HG02588 (cell line): ENCODE data around the gene MOXD1.
"Not testable (repeated sequence)": the region's sequence is repeated elsewhere in the genome, so short reads cannot be mapped to it uniquely, and the experiment has no call there.

Experiments
- ATAC-seq: cut with Tn5 transposase; IDR thresholded peaks from one replicate; pipeline ENCODE4 v1.9.1; 2021; ENCODE audit warnings: mild to moderate bottlenecking, moderate library complexity; ENCODE audit not compliant: unreplicated experiment

Gene MOXD1

DNA sequence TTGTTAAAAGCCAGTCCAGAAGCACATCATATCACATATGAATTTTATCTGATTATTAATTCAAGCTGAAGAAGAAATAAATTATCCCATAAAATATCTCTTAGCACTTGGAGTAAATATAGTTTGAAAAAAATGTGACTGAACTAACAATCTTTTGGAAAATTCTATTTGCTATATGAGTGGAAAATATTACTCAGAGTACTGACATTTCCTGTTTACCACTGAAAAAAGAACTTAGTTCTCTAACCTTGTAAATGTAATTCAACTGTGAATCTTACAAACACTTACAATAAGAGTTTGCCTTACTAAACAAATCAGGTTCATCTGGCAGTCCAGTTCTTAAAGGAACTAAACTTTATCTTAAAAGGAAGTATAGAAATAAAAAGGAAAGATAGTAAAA is 44.2 kb downstream of the MOXD1 start:
- no peak for ATAC-seq

DNA sequence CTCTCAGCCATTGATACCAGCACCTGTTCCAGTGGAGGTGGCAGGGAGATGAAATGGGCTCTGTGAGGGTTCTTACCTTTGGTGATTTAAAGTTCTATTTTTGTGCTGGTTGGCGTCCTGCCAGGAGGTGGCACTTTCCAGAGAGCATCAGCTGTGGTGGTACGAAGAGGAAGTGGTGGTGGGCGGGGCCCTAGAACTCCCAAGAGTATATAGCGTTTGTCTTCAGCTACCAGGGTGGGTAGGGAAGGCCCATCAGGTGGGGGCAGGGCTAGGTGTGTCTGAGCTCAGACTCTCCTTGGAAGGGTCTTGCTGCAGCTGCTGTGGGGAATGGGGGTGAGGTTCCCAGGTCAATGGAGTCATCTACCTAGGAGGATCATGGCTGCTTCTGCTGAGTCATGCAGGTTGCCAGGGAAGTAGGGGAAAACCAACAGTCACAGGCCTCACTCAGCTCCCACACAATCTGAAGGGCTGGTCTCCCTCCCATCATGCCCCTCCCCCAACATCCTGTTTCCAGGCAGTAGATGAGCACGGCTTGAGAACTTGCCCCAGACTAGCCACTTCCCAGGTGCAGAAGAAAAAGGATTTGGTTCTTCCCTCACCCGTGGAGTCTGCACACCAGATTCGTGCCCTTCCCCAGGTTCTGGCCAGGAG is 46.6 kb downstream of the MOXD1 start:
- peak; percentile 67 for ATAC-seq

DNA sequence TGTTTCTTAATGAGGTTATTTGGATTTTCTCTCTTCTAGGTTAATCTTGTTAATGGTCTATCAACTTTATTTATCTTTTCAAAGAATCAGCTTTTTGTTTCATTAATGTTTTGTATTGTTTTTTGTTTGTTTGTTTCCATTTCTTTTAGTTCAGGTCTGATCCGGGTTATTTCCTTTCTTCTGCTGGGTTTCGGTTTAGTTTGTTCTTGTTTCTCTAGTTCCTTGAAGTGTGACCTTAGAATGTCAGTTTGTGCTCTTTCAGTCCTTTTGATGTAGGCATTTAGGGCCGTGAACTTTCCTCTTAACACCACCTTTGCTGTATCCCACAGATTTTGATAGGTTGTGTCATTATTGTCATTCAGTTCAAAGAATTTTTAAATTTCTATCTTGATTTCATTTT is 49.3 kb downstream of the MOXD1 start:
- not testable (repeated sequence) for ATAC-seq

DNA sequence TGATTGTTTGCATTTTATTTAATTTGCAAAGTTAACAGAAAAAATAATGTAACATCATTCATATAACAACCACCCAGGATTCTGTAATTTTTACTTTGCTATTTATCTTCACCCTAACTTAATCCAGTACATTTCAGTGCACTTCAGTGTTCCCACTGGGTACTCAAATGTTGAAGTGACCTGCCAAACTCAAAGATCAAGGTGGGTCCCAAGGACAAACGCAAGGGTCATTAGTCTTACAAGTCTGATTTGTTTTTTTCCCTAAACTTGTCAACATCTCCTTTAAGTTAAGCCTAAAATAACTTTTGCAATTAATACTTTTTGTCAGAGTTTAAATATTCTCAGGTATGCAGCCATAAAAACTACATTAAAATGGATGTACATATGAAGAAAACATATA is 53.0 kb downstream of the MOXD1 start:
- ATAC-seq = no peak

DNA sequence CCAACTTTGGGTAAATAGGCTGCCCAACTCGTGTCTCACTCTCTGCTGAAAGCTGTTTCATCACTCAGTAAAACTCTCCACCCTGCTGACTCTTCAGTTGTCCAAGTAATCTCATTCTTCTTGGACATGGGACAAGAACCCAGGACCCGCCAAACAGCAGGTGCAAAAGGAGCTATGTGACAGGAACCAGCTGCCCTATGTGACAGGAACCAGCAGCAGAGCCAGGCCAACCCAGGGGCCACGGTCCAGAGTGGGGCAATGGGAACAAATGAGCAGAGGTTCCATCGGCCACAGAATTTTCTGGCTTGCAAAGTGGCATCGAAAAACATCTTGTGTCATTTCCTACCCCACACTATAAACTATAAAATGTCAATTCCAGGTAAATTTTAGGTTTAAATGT is 56.5 kb downstream of the MOXD1 start:
- no peak for ATAC-seq

DNA sequence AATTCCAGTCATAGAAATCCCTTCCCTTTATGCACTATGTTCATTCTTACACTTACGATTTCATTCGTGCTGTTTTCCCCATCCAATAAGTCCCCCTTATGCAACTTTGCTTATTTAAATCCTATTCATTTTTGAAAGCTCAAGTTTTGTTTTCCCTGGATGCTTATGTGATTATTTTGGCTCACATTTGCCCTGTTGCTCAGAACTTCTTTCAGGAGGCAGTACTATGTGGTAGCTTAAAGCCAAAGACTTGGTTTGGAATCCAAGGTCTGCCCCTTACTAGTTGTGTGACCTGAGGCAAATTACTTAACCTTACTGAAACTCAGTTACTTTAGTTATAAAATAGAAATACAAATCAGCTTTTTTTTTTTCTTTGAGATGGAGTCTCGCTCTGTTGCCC is 59.6 kb downstream of the MOXD1 start:
- ATAC-seq = no peak

DNA sequence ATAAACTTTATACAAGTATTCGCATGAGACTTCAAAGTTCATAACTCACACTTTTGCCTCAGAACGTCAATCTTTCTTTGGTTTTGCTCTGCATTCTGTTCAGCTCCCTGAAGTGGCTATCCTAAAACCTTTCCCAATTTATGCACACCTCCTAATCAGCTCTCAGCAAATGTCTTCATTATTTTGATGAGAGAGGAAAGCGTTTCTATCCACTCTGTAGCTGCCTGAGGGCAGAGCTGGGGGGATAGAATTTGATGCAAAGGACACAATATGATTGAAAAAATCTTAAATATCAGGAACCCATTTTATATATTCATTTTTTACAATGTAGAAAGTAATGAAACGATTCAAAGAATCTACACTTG is 66.8 kb downstream of the MOXD1 start:
- no peak for ATAC-seq

DNA sequence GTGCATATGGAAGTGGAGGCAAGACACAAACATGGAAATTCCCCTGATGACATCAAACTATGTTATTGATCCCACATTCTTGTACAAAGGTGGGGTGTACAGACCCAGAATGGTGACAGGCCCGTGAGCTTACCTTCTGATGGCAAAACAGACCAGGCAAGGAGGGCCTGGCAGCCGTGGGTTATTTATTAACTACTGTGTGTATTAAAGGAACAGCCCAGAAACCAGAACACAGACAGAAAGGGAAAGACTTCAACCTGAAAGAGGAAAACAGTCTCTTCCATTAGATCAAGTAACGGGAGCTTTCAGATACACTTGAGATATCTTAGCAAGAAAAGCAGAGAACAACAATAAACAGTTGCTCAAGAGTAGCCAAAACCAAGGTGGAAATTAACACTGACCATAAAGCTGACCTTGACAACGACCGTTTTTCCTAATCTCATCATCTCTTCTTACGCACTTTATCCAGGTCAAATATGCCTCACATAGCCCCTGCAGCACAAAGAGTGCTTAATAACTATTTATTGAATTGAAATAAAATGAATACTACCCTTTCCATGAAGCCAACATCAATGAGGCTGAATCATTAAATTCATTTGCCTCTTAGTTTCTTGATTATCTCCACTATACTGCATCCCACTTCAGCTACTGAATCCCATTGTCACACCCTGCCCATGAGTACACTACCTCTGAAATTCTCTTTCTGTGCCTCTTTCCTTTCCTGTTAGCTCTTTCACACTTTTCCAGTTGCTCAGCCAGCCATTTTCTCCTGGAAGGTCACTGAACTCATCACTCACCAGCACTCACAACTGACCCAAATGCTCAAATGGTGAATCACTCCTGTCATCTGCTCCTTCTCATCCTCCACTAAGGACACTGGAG is 67.4 kb downstream of the MOXD1 start:
- no peak for ATAC-seq

DNA sequence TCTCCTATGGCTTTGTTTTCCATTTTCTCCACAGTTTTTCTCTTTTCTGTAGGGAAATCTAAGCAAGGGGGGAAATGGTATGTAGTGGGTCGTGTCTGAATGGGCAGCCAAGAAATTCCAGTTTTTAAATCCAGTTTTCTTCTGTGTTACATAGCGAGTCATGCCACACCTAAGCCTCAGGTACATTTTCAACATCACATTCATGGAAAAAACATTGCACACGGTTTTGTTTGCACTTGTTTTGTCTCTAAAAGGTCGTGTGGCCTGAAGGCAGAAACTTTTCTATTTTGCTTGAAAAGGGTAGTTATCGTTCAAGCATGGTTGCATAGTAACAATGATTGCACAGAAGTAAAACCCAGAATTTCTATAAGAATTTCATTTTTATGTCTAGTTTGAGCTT is 70.5 kb downstream of the MOXD1 start:
- ATAC-seq = no peak

DNA sequence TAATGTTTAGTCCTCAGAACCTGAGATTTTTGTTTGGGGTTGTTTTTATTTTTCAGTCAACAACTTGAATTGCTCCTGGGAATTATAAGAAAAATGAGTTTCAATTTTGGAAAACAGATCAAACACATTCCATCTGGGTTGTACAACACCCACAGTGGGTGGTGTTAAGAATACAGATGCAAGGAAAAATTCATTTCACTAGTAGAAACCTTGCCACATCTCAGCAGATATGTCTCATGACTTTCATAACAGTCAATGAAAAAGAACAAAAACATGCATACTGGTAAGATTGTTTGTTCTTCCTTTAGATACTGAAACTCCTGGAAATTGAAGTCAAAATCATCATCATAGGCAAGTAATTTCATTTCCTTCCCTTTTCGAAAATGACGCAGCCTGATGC is 78.9 kb downstream of the MOXD1 start:
- ATAC-seq = no peak

DNA sequence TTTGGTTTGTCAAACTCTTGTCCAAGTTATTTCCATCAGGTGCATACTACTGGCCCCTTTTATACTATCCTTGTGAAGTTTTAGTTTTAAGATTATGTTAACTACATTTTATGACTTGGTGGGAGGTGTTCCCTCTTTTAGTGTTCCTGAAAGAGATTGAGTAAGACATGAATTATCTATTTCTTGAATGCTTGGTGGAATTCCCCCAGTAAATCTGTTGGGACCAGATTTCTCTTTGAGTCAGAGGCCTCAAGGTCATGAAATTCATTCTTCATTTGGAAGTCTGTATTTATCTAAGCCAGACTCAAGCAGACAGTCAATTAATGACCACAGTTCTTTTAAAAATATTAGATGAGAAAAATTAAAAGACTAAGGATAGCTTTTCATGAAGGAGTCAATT is 81.3 kb downstream of the MOXD1 start:
- ATAC-seq = no peak

DNA sequence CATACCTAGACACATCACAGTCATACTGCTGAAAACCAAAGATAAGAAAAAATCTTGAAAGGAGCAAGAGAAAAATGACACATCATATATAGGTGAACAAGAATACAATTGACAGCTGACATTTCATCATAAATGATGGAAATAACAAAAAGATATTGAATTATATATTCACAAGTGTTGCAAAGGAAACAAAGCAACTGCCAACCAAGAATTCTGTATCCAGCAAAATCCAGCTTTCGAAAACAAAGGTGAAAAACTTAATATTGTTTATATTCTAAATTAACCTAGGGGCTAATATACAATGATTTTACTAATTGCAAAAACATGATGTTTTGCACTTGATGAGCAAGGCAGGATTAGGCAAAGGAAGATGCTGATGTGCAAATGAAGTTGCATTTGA is 84.3 kb downstream of the MOXD1 start:
- ATAC-seq = no peak

DNA sequence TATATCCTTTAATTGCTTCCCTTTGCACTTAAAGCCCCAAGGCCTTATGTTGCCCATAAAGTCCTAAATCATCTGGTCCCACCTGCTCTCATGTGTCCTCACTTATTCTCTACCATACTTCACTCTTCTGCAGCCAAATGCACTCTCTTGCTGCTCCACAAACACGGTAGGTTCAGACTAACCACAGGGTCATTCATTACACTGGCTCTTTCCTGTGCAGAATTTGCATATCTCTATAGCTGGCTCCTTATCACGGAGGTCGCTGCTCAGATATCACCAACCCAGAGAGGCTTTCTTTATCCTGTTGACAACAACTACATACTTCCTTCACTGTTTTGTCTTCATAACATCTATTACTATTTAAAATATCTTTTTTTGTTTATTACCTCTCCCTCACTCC is 86.8 kb downstream of the MOXD1 start:
- ATAC-seq = no peak

DNA sequence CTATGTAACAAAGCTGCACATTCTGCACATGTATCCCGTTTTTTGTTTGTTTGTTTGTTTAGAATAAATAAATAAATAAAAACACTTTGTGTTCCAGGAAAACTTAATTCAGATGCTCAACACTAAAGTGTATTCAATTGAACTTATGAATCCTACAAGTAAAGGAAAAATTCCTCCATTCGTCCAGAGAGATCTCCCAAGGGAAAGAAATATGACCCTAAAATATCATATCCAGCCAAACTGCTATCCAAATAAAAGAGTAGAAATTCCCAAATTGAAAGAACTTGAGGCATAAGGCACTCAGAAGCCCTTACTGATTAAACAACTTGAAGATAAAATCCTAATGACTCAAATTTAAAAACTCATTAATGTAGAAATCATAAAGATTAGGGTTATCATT is 90.4 kb downstream of the MOXD1 start:
- ATAC-seq = no peak

DNA sequence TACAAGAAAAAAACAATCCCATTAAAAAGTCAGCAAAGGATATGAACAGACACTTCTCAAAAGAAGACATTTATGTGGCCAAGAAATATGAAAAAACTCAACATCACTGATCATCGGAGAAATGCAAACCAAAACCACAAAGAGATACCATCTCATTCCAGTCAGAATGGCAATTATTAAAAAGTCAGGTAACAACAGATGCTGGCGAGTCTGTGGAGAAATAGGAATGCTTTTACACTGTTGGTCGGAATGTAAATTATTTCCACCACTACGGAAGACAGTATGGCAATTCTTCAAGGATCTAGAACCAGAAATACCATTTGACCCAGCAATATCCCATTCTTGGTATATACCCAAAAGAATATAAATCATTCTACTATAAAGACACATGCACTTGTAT is 91.1 kb downstream of the MOXD1 start:
- ATAC-seq = not testable (repeated sequence)

DNA sequence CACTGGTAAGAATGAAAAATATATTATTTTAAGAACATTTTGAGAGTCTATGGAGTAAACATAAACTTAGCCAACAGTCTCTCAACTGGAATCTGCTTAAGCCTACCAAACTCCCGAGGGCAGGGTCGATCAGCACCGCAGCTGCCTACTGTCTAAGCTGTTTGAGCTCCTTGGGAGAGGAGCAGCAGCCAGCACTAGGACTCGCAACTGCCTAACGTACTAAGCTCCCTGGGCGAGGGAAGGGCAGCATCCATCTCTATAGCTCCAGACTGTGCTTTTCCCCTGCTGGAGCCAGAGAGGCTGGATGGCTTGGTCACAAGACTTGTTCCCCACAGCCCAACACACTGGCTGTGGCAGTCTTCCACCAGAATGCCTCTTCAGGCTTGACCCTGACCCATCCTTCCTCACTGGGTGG is 96.4 kb downstream of the MOXD1 start:
- no peak for ATAC-seq

DNA sequence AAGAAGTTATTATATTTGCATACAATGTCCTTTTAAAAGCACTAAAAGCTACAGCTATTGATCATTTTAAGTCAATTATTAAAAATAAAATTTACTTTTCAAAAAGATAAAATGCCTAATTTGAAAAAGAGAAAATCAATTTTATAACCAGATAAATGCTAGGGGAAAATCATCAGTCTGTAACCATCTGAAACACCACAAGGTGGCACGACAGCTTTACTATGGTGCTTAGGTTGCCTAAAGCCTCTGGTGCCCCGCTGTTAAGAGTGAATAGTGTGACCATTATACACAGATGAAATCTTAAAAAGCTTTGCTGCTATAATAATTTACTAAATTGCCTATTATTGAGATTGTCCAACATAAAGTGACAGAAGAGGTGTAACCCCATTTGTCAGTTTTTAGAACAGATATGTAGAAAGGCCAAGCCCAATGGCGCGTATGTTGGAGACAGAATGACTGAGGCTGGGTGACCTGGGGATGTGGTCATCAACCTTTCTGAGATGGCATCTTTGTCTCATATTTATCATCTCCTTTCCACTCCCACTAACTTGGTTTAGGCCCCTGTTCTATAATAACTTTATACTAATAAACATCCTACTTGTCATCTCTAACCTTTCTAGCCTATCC is 100.8 kb downstream of the MOXD1 start:
- ATAC-seq = no peak

DNA sequence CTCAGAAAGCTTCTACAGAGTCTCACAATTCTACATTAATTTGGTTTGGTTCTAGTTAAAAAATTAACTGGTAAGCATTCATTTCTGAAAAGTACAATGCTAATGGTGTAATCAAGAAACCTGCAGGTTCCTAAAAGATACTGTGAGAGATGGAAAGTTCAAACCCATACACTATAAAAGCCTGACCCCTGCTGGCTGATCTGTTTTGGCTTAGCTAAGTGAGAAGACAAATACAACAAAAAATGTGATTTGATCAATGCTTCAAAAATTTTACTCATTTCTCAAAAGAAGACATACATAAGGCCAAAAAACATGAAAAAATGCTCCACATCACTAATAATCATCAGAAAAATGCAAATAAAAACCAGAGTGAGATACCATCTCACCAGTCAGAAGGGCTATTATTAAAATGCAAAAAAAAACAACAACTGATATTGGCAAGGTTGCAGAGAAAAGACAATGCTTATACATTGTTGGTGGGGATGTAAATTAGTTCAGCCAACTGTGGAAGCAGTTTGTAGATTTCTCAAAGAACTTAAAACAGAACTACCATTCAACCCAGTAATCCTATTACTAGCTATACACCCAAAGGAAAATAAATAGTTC is 102.8 kb downstream of the MOXD1 start:
- ATAC-seq = no peak

DNA sequence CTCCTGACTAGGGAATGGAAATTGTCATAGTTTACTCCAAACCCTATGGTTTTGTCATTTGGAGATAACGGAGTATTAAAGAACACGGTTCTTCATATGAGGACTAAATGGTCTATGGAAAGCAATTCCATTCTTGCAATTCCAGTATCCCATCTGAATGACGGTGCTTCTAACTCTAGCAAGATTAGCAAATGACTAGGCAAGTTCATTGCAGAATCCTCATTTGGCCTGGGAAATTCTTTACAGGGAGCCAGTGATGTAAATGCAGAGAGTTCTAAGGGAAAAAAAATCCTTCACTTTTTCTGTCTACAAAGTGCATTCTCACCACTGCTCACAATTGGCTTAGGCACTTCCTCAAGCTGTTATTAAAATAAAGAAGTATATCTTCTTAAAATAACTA is 111.5 kb downstream of the MOXD1 start:
- ATAC-seq = no peak

DNA sequence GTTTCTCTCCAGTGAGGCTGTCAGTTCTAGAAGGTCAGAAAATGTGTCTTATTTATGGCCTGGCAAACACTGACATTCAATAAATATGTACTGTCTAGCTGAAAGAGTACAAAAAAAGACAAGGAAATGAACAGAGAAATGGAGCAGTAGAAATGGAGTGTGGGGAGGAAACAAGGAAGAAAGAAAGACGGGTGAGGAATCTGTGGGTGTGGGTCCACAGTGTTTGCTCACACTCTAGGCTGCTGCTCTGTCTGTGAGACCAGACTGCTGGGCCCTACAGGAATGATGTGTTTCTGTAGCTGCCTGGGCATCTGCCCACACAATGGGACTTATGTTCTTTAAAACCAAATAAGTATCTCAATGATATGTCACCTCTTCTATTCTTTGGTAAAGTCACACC is 114.2 kb downstream of the MOXD1 start:
- ATAC-seq = no peak

DNA sequence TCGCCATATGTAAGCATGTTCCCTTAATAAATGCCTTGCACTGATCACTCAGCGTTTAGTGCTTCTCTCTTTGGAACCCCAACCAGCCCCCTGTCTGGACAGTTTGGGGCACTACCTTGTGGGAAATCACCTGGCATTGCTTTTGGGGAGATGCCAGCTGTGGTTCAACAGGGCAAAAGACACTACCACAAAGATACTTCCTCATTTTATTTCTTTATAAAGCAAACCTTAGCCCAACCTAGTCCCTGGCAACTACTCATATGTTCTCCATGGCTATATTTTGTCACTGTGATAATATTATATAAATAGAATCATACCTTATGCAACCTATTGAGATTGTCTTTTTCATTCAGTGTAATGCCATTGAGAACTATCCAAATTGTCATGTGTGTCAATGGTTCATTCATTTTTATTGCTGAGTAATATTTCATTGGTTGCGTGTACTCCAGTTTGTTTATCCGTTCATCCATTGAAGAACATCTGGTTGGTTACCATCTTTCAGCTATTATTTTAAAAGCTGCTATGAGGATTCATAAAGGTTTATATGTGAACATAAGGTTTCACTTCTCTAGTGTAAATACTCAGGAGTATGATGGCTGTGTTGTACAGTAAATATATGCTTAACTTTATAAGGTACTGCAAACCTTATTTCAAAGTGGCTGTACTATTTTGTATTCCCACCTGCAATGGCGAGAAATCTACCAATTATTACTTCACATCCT is 114.8 kb downstream of the MOXD1 start:
- ATAC-seq = peak; percentile 57
